Smooth muscle cell (in vitro differentiated cells): ENCODE measurements around the gene FNIP2. TPM values are rescaled to one million over a fixed set of nuclear protein-coding genes. Genes with fewer than 3 reads are reported as not detected.

ENCODE experiments used
- DNase-seq: peaks from one replicate; lab custom pipeline; 2025; ENCODE audit not compliant: unreplicated experiment; lab: John Stamatoyannopoulos, UW
- H2AFZ ChIP-seq: fragments of 200-600 bp; sonication (generic); 2 replicates; pipeline ENCODE4 v1.6.0; 2016; ENCODE audit warnings: antibody characterized with exemption, low read depth, mild to moderate bottlenecking
- H3F3A ChIP-seq: fragments of 200-600 bp; sonication (generic); 2 replicates; pipeline ENCODE4 v1.6.0; 2017; ENCODE audit warnings: antibody characterized with exemption, low read depth
- H3K27ac ChIP-seq: fragments of 200-600 bp; sonication (generic); 2 replicates; pipeline ENCODE4 v1.5.1; 2016; ENCODE audit warnings: low read depth, mild to moderate bottlenecking
- H3K27me3 ChIP-seq: fragments of 200-600 bp; sonication (generic); 2 replicates; pipeline ENCODE4 v1.6.1; 2016; ENCODE audit warnings: low read depth, mild to moderate bottlenecking
- H3K36me3 ChIP-seq: fragments of 200-600 bp; sonication (generic); 2 replicates; pipeline ENCODE4 v1.5.1; 2016; ENCODE audit warnings: low read depth
- H3K4me1 ChIP-seq: fragments of 200-600 bp; sonication (generic); 2 replicates; pipeline ENCODE4 v1.5.1; 2016; ENCODE audit warnings: low read depth
- H3K4me2 ChIP-seq: fragments of 200-600 bp; sonication (generic); 2 replicates; pipeline ENCODE4 v1.6.0; 2016; ENCODE audit warnings: mild to moderate bottlenecking
- H3K4me3 ChIP-seq: fragments of 200-600 bp; sonication (generic); 2 replicates; pipeline ENCODE4 v1.5.1; 2016; ENCODE audit warnings: mild to moderate bottlenecking
- H3K79me2 ChIP-seq: fragments of 200-600 bp; sonication (generic); 2 replicates; pipeline ENCODE4 v1.6.0; 2016; ENCODE audit warnings: low read depth, mild to moderate bottlenecking
- H3K9ac ChIP-seq: fragments of 200-600 bp; sonication (generic); 2 replicates; pipeline ENCODE4 v1.6.0; 2016; ENCODE audit warnings: low read depth
- H3K9me3 ChIP-seq: fragments of 200-600 bp; sonication (generic); replicated peaks from 2 replicates; pipeline ENCODE4 v1.5.1; 2016; ENCODE audit warnings: low read depth
- H4K20me1 ChIP-seq: fragments of 200-600 bp; sonication (generic); 2 replicates; pipeline ENCODE4 v1.6.0; 2016; ENCODE audit warnings: low read depth
- WGBS: methylation state at CpG from one replicate; pipeline ENCODE4 v1.1.7; 2016; ENCODE audit warnings: low lambda C conversion rate; 5-methylcytosine and 5-hydroxymethylcytosine counted together
- polyA plus RNA-seq: library from polyadenylated mRNA; unstranded; fragments of >200 nt; fragmentation: Nextera tagmentation; extraction: Ambion mirVana; gene quantifications from 2 replicates; pipeline ENCODE4 v1.2.1, GENCODE V29; 2016
- total RNA-seq: library from RNA; depleted of rRNA; stranded (reverse); fragments of >200 nt; gene quantifications from 2 replicates; pipeline ENCODE4 v1.2.3, GENCODE V29; 2014
- TF ChIP-seq, protein P1 (sequence below): fragments of 200-600 bp; sonication (generic); IDR thresholded peaks from 2 replicates; pipeline ENCODE4 v1.5.1; 2017; ENCODE audit warnings: borderline replicate concordance, mild to moderate bottlenecking, antibody characterized with exemption; ENCODE audit not compliant: insufficient read depth, poor library complexity, severe bottlenecking

The FNIP2 gene
- total and polyA plus RNA-seq, 2 experiments from 2014 or later, result 10.4 to 36.3 TPM

DNA sequence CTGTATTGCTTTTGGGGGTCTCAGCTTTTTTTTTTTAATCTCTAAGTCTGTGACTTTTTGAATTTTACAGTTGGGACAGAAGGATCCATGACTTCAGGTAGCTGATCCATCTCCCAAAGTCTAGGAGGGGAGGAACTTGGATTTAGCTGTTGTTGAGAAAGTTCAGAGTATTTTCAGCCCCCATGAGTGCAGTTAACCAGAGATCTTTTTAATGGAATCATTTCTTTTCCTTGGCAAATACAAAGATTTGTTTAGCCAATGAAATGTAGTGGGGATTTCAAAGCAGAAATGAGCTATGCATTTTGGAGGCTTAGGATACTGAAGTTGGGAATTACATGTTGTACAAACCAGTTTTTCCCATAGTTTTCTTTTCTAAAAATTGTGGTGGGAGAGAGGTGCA lies 18.1 kb downstream of the FNIP2 start:
- Histone ChIP-seq H3K4me3 (no peak overlapping the region), H2AFZ (no peak overlapping the region), H4K20me1 (peaks cover 16% of the 10 kb centered on the region), H3K9me3 (no peaks in the 10 kb centered on the region), H3F3A (peaks cover under 1% of the 10 kb centered on the region), H3K36me3 (no peaks in the 10 kb centered on the region), H3K9ac (no peak overlapping the region), H3K4me1 (peaks cover 19% of the 10 kb centered on the region), H3K79me2 (peaks cover 65% of the 10 kb centered on the region), H3K27ac (no peak overlapping the region), H3K27me3 (no peaks in the 10 kb centered on the region), H3K4me2 (no peak overlapping the region)
- no peak for DNase-seq
- TF ChIP-seq, protein P1, sequence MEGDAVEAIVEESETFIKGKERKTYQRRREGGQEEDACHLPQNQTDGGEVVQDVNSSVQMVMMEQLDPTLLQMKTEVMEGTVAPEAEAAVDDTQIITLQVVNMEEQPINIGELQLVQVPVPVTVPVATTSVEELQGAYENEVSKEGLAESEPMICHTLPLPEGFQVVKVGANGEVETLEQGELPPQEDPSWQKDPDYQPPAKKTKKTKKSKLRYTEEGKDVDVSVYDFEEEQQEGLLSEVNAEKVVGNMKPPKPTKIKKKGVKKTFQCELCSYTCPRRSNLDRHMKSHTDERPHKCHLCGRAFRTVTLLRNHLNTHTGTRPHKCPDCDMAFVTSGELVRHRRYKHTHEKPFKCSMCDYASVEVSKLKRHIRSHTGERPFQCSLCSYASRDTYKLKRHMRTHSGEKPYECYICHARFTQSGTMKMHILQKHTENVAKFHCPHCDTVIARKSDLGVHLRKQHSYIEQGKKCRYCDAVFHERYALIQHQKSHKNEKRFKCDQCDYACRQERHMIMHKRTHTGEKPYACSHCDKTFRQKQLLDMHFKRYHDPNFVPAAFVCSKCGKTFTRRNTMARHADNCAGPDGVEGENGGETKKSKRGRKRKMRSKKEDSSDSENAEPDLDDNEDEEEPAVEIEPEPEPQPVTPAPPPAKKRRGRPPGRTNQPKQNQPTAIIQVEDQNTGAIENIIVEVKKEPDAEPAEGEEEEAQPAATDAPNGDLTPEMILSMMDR, result no peak

DNA sequence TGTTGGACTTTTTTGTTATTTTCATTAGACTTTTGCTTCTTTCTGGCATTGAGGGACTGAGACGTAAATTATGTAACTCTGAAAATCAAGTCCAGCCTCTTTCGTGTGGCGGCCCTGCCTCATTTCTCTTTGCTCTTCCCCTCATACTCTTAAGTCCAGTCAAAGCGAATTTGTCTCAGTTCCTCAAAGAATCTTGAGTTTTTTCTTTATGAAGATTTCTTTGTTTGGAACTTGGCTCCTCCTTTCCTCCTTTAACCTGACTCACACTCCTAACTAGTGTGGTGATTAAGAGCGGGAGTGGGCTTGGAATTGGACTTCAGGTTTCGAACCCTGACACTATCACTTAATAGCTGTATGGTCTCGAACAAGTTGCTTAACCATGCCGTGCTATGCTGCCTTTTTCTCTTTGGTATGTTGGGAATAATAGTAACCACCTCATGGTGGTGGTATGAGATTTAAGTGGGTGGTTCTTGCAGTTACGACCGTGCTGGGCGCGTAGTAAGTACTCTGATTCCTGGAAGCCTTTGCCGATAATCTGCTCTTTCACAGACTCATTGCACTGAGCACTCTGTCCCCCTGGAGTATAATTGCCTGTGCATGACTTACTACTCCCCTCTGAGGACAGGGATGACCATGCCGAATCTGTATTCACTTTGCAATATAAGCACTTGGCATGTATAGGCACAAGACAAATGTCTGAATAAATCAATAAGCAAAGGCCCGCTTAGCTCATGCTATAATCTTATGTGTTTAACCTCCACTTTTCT lies 19.1 kb downstream of the FNIP2 start:
- no peak overlapping the region for H3K9ac ChIP-seq
- H3K4me1 ChIP-seq, result peaks cover 10% of the 10 kb centered on the region
- DNase-seq, result no peak
- H3F3A ChIP-seq, result no peaks in the 10 kb centered on the region
- H2AFZ ChIP-seq, result no peak overlapping the region
- H4K20me1 ChIP-seq, result peaks cover 17% of the 10 kb centered on the region
- no peaks in the 10 kb centered on the region for H3K27me3 ChIP-seq
- H3K27ac ChIP-seq, result peak overlapping the region; percentile 12
- WGBS, result 83% methylated on average over 15 of the region's 15 CpGs
- H3K79me2 ChIP-seq, result peaks cover 70% of the 10 kb centered on the region
- H3K9me3 ChIP-seq, result no peaks in the 10 kb centered on the region
- H3K4me2 ChIP-seq, result no peak overlapping the region
- no peaks in the 10 kb centered on the region for H3K36me3 ChIP-seq
- TF ChIP-seq, protein P1, result no peak
- no peak overlapping the region for H3K4me3 ChIP-seq

DNA sequence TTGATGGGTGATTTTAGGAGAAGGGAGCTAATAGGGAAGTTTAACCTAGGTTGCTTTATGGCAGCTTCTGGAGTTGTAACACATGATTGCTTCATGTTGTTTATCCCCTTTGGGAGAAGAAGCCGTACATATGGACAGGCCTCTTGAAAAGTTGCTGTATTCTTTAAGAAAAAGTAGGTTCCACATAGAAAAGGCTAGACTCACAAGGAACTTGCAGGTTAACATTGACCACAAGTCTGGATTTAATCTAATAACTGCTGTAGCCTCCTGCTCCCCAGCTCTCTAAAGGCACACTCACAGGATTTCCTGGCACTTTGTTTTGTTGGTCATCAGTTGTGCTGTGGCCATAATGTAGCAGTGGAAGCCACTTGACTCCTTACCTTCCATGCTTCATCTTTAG lies 19.7 kb downstream of the FNIP2 start:
- no peaks in the 10 kb centered on the region for H3F3A ChIP-seq
- H3K9me3 ChIP-seq, result no peaks in the 10 kb centered on the region
- no peaks in the 10 kb centered on the region for H3K36me3 ChIP-seq
- H3K4me1 ChIP-seq, result peaks cover 3% of the 10 kb centered on the region
- peaks cover 21% of the 10 kb centered on the region for H4K20me1 ChIP-seq
- no peaks in the 10 kb centered on the region for H3K27me3 ChIP-seq
- DNase-seq, result no peak
- H2AFZ ChIP-seq, result no peak overlapping the region
- H3K79me2 ChIP-seq, result peaks cover 70% of the 10 kb centered on the region
- no peak overlapping the region for H3K4me3 ChIP-seq
- WGBS, result 91% methylated on average over 1 of the region's 1 CpG
- TF ChIP-seq, protein P1, result no peak
- H3K27ac ChIP-seq, result peak overlapping the region; percentile 5
- no peak overlapping the region for H3K4me2 ChIP-seq
- no peak overlapping the region for H3K9ac ChIP-seq

DNA sequence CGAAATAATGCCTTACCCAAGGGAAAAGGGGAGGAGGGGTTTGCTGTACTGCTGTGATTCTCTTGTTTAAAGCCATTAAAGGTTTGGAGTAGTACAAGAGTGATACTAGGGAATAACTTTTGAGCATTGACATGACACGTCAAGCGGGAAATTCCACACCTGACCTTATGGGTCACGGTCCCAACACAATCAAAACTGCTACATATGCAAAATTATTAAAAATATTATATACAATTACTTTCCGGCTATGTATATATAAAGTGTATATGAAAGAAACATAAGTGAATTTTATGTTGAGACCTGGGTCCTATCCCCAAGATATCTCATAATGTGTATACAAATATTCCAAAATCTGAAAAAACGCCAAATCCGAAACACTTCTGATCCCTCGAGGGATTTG lies 21.0 kb downstream of the FNIP2 start:
- no peak overlapping the region for H3K27ac ChIP-seq
- H3K27me3 ChIP-seq, result no peaks in the 10 kb centered on the region
- H3K9me3 ChIP-seq, result no peaks in the 10 kb centered on the region
- TF ChIP-seq, protein P1, result no peak
- H3F3A ChIP-seq, result no peaks in the 10 kb centered on the region
- WGBS, result 96% methylated on average over 8 of the region's 8 CpGs
- no peak overlapping the region for H3K4me2 ChIP-seq
- H4K20me1 ChIP-seq, result peaks cover 21% of the 10 kb centered on the region
- H2AFZ ChIP-seq, result no peak overlapping the region
- no peak overlapping the region for H3K4me3 ChIP-seq
- no peaks in the 10 kb centered on the region for H3K36me3 ChIP-seq
- H3K79me2 ChIP-seq, result peaks cover 59% of the 10 kb centered on the region
- H3K9ac ChIP-seq, result no peak overlapping the region
- no peaks in the 10 kb centered on the region for H3K4me1 ChIP-seq
- no peak for DNase-seq
